HepG2 (cell line): ENCODE results near the gene NME1.

ENCODE experiments used
- HDAC2 ChIP-seq: sonication (generic); formaldehyde crosslinking; IDR thresholded peaks from 2 replicates; pipeline ENCODE4 v1.4.0; 2020; ENCODE audit warnings: missing genetic modification reagents
- HDAC6 ChIP-seq: fragments of 200-600 bp; sonication (generic); IDR thresholded peaks from 2 replicates; pipeline ENCODE4 v1.7.0; 2017; ENCODE audit warnings: mild to moderate bottlenecking, antibody characterized with exemption, low read length, low read depth
- TBP ChIP-seq: sonication (generic); formaldehyde crosslinking; IDR thresholded peaks from 2 replicates; pipeline ENCODE4 v1.5.0; 2020; ENCODE audit warnings: missing genetic modification reagents
- TF ChIP-seq, protein P1 (sequence below): sonication (generic); formaldehyde crosslinking; IDR thresholded peaks from 2 replicates; pipeline ENCODE4 v1.5.0; 2020; ENCODE audit warnings: mild to moderate bottlenecking, missing genetic modification reagents, moderate library complexity

DNA sequence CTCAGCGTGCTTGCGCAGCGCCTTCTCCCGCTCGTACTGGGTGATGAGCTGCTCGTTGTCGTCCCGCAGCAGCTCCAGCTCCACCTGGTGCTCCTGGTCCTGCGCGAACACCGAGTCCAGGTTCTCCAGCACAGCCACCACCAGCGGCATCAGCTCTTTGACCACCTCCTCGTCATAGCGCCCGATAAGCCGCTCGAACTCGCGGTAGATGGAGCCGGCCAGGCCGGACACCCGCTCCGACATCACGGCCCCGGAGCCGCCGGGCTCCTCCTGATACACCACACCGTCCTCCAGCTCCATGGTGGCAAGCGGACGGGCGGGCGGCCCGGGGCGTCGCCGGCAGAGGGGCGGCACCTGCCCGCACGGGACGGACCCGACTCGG lies 33.0 kb upstream of the NME1 start:
- no peak for TF ChIP-seq HDAC2 (CRISPR knock-in tag)
- TF ChIP-seq TBP (CRISPR knock-in tag), result no peak
- TF ChIP-seq, protein P1, sequence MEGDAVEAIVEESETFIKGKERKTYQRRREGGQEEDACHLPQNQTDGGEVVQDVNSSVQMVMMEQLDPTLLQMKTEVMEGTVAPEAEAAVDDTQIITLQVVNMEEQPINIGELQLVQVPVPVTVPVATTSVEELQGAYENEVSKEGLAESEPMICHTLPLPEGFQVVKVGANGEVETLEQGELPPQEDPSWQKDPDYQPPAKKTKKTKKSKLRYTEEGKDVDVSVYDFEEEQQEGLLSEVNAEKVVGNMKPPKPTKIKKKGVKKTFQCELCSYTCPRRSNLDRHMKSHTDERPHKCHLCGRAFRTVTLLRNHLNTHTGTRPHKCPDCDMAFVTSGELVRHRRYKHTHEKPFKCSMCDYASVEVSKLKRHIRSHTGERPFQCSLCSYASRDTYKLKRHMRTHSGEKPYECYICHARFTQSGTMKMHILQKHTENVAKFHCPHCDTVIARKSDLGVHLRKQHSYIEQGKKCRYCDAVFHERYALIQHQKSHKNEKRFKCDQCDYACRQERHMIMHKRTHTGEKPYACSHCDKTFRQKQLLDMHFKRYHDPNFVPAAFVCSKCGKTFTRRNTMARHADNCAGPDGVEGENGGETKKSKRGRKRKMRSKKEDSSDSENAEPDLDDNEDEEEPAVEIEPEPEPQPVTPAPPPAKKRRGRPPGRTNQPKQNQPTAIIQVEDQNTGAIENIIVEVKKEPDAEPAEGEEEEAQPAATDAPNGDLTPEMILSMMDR (CRISPR knock-in tag), result peak; percentile 35
- no peak for TF ChIP-seq HDAC6
